HEK293 (cell line): ENCODE results near the gene DOCK8.
A peak's percentile ranks its signal among the peaks of the same experiment; 100 is the strongest.

Source experiments
- CTCF ChIA-PET: fragments of 350-600 bp; formaldehyde crosslinking; extraction: SDS; loops from one replicate; lab custom pipeline; 2021; ENCODE audit warnings: antibody characterized with exemption; lab: Yijun Ruan, JAX
- POLR2A ChIA-PET: fragments of 300-600 bp; formaldehyde crosslinking; extraction: SDS; loops from one replicate; lab custom pipeline; 2020; ENCODE audit warnings: antibody characterized with exemption, inconsistent platforms; lab: Yijun Ruan, JAX
- H3K27ac ChIP-seq: fragments of 200-500 bp; sonication (Bioruptor generic); 2 replicates; pipeline ENCODE4 v1.5.1; 2014; ENCODE audit warnings: low read depth, low read length, control low read depth, inconsistent platforms; ENCODE audit errors: extremely low read depth
- H3K36me3 ChIP-seq, 2 experiments: fragments of 200-500 bp in 1 of 2; sonication (Bioruptor generic) in 1 of 2; 1 replicate in 1 of 2; 2 replicates in 1 of 2; pipeline ENCODE4 v1.5.1; 2014 to 2017; ENCODE audit warnings: inconsistent platforms in 2 of 2, low read length in 2 of 2; ENCODE audit not compliant: control insufficient read depth in 2 of 2, insufficient read depth in 1 of 2
- H3K4me1 ChIP-seq: fragments of 200-500 bp; sonication (Bioruptor generic); 2 replicates; pipeline ENCODE4 v1.5.1; 2014; ENCODE audit warnings: mild to moderate bottlenecking, low read length, inconsistent platforms; ENCODE audit not compliant: control insufficient read depth, insufficient read depth
- H3K4me3 ChIP-seq: 2 replicates; pipeline ENCODE4 v1.5.1; 2011; ENCODE audit warnings: low read depth, mild to moderate bottlenecking, control low read depth, low read length, moderate library complexity
- H3K9me3 ChIP-seq: fragments of 200-500 bp; sonication (Bioruptor generic); 2 replicates; pipeline ENCODE4 v1.5.1; 2014; ENCODE audit warnings: low read depth, low read length, inconsistent platforms; ENCODE audit not compliant: control insufficient read depth, insufficient read depth
- AEBP2 ChIP-seq: fragments of 450-650 bp; formaldehyde crosslinking; IDR thresholded peaks from 2 replicates; pipeline ENCODE4 v1.5.1; 2016; ENCODE audit warnings: missing biosample characterization, missing genetic modification characterization, borderline replicate concordance
- KLF10 ChIP-seq: fragments of 450-650 bp; IDR thresholded peaks from 2 replicates; pipeline ENCODE4 v1.5.1; 2018; ENCODE audit warnings: missing biosample characterization, mild to moderate bottlenecking, missing genetic modification characterization
- KLF7 ChIP-seq: fragments of 450-650 bp; formaldehyde crosslinking; IDR thresholded peaks from 2 replicates; pipeline ENCODE4 v1.5.1; 2016; ENCODE audit warnings: missing biosample characterization, missing genetic modification characterization, borderline replicate concordance
- REPIN1 ChIP-seq: fragments of 450-650 bp; formaldehyde crosslinking; IDR thresholded peaks from 2 replicates; pipeline ENCODE4 v1.5.1; 2017; ENCODE audit warnings: missing biosample characterization, missing genetic modification characterization, low read depth
- SP7 ChIP-seq: fragments of 450-650 bp; formaldehyde crosslinking; IDR thresholded peaks from 2 replicates; pipeline ENCODE4 v1.5.1; 2016; ENCODE audit warnings: missing biosample characterization, missing genetic modification characterization
- ZFP3 ChIP-seq: fragments of 450-650 bp; formaldehyde crosslinking; IDR thresholded peaks from 2 replicates; pipeline ENCODE4 v1.5.1; 2016; ENCODE audit warnings: low read depth, missing biosample characterization, missing genetic modification characterization
- ZNF132 ChIP-seq: fragments of 450-650 bp; formaldehyde crosslinking; IDR thresholded peaks from 2 replicates; pipeline ENCODE4 v1.5.1; 2017; ENCODE audit warnings: missing biosample characterization, missing genetic modification characterization, borderline replicate concordance
- ZNF155 ChIP-seq: fragments of 450-650 bp; formaldehyde crosslinking; IDR thresholded peaks from 2 replicates; pipeline ENCODE4 v1.5.1; 2016; ENCODE audit warnings: missing biosample characterization, missing genetic modification characterization
- ZNF19 ChIP-seq: fragments of 450-650 bp; formaldehyde crosslinking; IDR thresholded peaks from 2 replicates; pipeline ENCODE4; 2016; ENCODE audit warnings: missing biosample characterization, missing genetic modification characterization, low read depth
- ZNF211 ChIP-seq: fragments of 450-650 bp; formaldehyde crosslinking; IDR thresholded peaks from 2 replicates; pipeline ENCODE4 v1.5.1; 2016; ENCODE audit warnings: low read depth, missing biosample characterization, missing genetic modification characterization
- ZNF433 ChIP-seq: fragments of 450-650 bp; formaldehyde crosslinking; IDR thresholded peaks from 2 replicates; pipeline ENCODE4 v1.5.1; 2016; ENCODE audit warnings: missing biosample characterization, missing genetic modification characterization, low read depth
- ZNF704 ChIP-seq: fragments of 450-650 bp; formaldehyde crosslinking; IDR thresholded peaks from 2 replicates; pipeline ENCODE4 v1.5.1; 2016; ENCODE audit warnings: missing biosample characterization, missing genetic modification characterization
- ZNF707 ChIP-seq: fragments of 450-650 bp; formaldehyde crosslinking; IDR thresholded peaks from 2 replicates; pipeline ENCODE4 v1.5.1; 2016; ENCODE audit warnings: missing biosample characterization, missing genetic modification characterization
- ZNF792 ChIP-seq: fragments of 450-650 bp; formaldehyde crosslinking; IDR thresholded peaks from 2 replicates; pipeline ENCODE4 v1.5.1; 2016; ENCODE audit warnings: missing biosample characterization, missing genetic modification characterization
- TF ChIP-seq, protein P1 (sequence below): fragments of 450-650 bp; formaldehyde crosslinking; IDR thresholded peaks from 2 replicates; pipeline ENCODE4 v1.5.0; 2017; ENCODE audit warnings: missing biosample characterization, missing genetic modification characterization, borderline replicate concordance

DOCK8 gene

DNA sequence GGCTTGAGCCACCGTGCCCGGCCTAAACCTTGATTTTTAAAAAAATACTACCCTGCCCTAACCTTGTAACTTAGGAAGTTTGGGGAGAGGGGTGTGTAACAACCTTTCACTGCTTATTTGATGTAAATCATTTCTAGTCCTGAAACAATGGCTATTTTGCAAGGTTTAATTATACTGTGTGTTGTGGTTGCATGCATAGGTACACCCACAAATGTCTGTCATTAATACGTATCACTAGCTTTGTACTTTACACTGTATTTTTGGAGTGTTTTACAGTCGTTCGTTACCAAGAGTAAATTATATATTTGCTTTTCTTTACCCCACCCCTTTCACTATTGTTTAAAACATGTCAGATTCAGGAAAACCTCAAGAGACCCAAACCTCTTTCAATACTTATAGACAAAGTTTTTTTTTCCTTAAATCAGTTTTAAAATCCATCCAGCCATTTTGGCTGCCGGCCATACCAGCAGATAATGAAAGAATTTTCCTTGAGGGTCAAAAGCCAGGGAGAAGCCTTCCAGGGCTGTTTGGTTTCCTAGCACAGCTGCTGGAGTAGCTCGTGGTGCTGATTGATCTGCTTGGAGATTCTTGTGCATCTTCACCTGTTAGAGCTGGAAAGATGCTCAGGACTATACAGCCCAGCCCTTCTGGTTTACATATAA, 50.7 kb downstream of the DOCK8 start:
- Histone ChIP-seq H3K27ac (no peak overlapping the region), H3K4me1 (no peaks in the 10 kb centered on the region; the same call in 1 of the 2 replicates), H3K9me3 (no peaks in the 10 kb centered on the region), H3K4me3 (no peak overlapping the region), H3K36me3 (no peaks in the 10 kb centered on the region)
- POLR2A ChIA-PET = interaction anchor here (0.6 kb wide), 1 partner anchor 30 kb away, joined by 3 read pairs; no protein-coding TSS in a partner anchor
- CTCF ChIA-PET = no interaction called here
- TF ChIP-seq SP7 (tag by site-specific recombination) (peak; percentile 84), AEBP2 (tag by site-specific recombination) (no peak)

DNA sequence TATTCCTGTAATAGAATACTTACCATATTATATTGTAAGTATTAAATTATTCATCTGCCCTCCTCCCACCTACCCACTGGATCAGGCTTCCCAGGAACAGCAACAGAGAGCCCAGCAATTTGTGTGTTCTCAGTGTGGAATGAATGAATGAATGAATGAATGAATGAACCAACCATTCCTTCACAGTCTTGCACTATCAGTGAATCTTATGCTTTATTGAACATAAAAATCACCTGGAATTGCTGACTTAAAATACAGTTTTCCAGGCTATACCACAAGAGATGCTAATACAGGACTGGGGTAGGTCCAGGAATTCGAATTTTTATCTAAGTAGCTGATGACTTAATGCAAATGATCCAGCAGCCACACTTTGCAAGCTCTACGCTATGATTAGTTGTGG, 51.6 kb downstream of the DOCK8 start:
- TF ChIP-seq, protein P1, sequence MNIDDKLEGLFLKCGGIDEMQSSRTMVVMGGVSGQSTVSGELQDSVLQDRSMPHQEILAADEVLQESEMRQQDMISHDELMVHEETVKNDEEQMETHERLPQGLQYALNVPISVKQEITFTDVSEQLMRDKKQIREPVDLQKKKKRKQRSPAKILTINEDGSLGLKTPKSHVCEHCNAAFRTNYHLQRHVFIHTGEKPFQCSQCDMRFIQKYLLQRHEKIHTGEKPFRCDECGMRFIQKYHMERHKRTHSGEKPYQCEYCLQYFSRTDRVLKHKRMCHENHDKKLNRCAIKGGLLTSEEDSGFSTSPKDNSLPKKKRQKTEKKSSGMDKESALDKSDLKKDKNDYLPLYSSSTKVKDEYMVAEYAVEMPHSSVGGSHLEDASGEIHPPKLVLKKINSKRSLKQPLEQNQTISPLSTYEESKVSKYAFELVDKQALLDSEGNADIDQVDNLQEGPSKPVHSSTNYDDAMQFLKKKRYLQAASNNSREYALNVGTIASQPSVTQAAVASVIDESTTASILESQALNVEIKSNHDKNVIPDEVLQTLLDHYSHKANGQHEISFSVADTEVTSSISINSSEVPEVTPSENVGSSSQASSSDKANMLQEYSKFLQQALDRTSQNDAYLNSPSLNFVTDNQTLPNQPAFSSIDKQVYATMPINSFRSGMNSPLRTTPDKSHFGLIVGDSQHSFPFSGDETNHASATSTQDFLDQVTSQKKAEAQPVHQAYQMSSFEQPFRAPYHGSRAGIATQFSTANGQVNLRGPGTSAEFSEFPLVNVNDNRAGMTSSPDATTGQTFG (tag by site-specific recombination) = no peak
- no peak for TF ChIP-seq ZNF704
- TF ChIP-seq ZNF433 = no peak
- no peak for TF ChIP-seq ZNF707 (tag by site-specific recombination)
- TF ChIP-seq ZNF155 (tag by site-specific recombination) = no peak
- no peak for TF ChIP-seq SP7 (tag by site-specific recombination)
- TF ChIP-seq ZNF792 (tag by site-specific recombination) = no peak
- no peak for TF ChIP-seq ZFP3 (tag by site-specific recombination)
- TF ChIP-seq ZNF19 = no peak
- no peak for TF ChIP-seq ZNF211 (tag by site-specific recombination)
- TF ChIP-seq KLF10 (tag by site-specific recombination) = no peak
- no peaks in the 10 kb centered on the region; the same call in 1 of the 2 replicates for H3K4me1 ChIP-seq
- H3K9me3 ChIP-seq = no peaks in the 10 kb centered on the region
- ChIA-PET POLR2A (no interaction called here), CTCF (interaction anchor here (2.0 kb wide), 1 partner anchor 50 kb away, joined by 7 read pairs; no protein-coding TSS in a partner anchor)
- H3K27ac ChIP-seq = no peak overlapping the region
- H3K4me3 ChIP-seq = no peak overlapping the region
- H3K36me3 ChIP-seq = no peaks in the 10 kb centered on the region

DNA sequence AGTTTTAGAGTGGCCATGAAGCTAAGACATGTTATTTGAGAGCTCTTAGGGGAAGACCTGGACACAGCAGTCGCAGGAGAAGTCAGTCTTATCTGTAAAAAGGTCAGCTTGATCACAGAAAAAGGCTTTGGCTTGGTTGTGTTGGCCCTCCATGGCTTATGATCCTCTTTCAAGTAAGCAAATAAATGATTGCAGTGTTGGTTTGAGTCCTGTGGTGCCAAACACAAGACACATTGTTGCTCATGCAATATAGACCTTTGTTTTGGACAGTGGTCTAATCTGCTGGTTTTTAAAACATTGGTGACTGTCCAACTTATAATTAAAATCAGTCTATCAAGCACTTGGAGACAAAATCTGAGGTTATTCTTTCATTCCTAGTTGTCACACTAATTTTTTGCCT, 54.0 kb downstream of the DOCK8 start:
- CTCF ChIA-PET = no interaction called here
- Histone ChIP-seq H3K4me1 (no peaks in the 10 kb centered on the region; the same call in 1 of the 2 replicates), H3K4me3 (no peak overlapping the region), H3K27ac (no peak overlapping the region), H3K9me3 (no peaks in the 10 kb centered on the region), H3K36me3 (no peaks in the 10 kb centered on the region)
- POLR2A ChIA-PET = no interaction called here
- TF ChIP-seq KLF7 (tag by site-specific recombination) (no peak), REPIN1 (no peak), ZNF132 (no peak)
